ENCODE results near the gene TESPA1. TPM values are rescaled to one million over a fixed set of nuclear protein-coding genes. Genes with fewer than 3 reads are reported as not detected.

The TESPA1 gene
- total RNA-seq, 1 experiment from 2014 or later, result 0.51 TPM

DNA sequence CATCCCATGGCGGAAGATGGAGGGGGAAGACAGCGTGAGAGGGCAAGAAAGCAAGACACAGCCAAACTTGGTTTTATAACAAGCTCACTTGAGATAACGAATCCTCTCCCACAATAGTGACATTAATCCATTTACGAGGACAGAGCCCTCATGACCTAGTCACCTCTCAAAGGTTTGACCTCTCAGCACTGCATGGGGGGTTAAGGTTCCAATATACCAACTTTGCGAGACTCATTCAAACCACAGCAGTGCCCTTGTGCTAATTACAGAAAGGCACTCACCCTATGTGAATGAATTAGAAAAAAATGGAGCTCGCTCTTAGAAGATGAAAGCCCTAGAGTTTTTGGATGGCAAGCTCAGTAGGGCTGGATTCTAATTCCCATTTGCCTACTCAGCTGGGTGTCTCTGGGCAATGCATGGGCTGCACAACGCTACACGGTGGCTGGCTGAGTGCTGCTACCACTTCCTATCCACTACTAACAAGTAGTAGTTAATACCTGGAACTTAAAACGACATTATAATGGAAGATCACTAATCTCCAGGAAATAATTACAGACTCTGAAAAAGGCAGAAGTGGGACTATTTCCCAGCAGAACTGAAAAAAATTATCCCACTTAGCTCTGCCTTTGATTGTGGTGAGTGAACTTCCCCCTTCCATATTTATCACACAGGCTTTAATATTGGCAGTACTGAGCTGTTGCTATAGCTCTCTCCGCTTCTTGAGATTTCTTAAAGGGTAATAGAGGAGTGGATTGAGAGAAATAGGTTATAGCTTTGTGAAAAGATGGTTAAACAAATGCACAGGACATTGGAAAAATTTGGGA, 27.5 kb downstream of the TESPA1 start:
- POLR2A ChIA-PET, result no interaction called here
- no peaks in the 10 kb centered on the region for H3K36me3 ChIP-seq (ENCODE audit: control insufficient read depth, insufficient read depth, low read length)
- peaks cover 18% of the 10 kb centered on the region for H3K27me3 ChIP-seq (ENCODE audit: control insufficient read depth, insufficient read depth, low read length)
- intact Hi-C loops (cut with micrococcal nuclease; ENCODE audit: unreplicated experiment), result loop anchor here (5.0 kb wide), 1 partner anchor 105 kb away; the partner anchor contains the start of gene MUCL1
- CTCF ChIA-PET, result interaction anchor here (0.7 to 1.5 kb wide), 3 partner anchors 197 to 255 kb away, joined by 3 to 5 read pairs (median 3); no protein-coding TSS in a partner anchor
- H3K4me3 ChIP-seq (ENCODE audit: low read depth in 2 of 2, low read length in 2 of 2), result no peak overlapping the region
- DNase-seq (ENCODE audit: low read depth, low spot score), result no peak
- H3K9me3 ChIP-seq (ENCODE audit: control insufficient read depth, insufficient read depth, low read depth, low read length), result no peaks in the 10 kb centered on the region
- H3K27ac ChIP-seq (ENCODE audit: low read length), result no peak overlapping the region
- TF ChIP-seq POLR2AphosphoS5 (IDR thresholded peaks at IDR 0.05; ENCODE audit: low read depth, low read length) (no peak), TCF7L2 (IDR thresholded peaks at IDR 0.05; ENCODE audit: low read depth, low read length) (no peak), REST (IDR thresholded peaks at IDR 0.05; ENCODE audit: insufficient read depth in 1 of 2, low read depth in 2 of 2, low read length in 1 of 2) (no peak), SIN3A (IDR thresholded peaks at IDR 0.05; ENCODE audit: borderline replicate concordance, insufficient read depth, low read depth, low read length) (no peak)
- TF ChIP-seq, protein P1, sequence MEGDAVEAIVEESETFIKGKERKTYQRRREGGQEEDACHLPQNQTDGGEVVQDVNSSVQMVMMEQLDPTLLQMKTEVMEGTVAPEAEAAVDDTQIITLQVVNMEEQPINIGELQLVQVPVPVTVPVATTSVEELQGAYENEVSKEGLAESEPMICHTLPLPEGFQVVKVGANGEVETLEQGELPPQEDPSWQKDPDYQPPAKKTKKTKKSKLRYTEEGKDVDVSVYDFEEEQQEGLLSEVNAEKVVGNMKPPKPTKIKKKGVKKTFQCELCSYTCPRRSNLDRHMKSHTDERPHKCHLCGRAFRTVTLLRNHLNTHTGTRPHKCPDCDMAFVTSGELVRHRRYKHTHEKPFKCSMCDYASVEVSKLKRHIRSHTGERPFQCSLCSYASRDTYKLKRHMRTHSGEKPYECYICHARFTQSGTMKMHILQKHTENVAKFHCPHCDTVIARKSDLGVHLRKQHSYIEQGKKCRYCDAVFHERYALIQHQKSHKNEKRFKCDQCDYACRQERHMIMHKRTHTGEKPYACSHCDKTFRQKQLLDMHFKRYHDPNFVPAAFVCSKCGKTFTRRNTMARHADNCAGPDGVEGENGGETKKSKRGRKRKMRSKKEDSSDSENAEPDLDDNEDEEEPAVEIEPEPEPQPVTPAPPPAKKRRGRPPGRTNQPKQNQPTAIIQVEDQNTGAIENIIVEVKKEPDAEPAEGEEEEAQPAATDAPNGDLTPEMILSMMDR (IDR thresholded peaks at IDR 0.05), result no peak
- no peaks in the 10 kb centered on the region for H3K4me1 ChIP-seq (ENCODE audit: control insufficient read depth, insufficient read depth, low read length)
- in situ Hi-C loops (cut with HindIII; ENCODE audit: low pct_unique_long_range_greater_than_20kb, low sequenced_read_pairs), result no loop called here
- ATAC-seq, result no peak
- BruUV-seq (replicated peaks), result no TSS peak

- no peak for DNase-seq (ENCODE audit: low read depth, low spot score)
- TF ChIP-seq TCF7L2 (IDR thresholded peaks at IDR 0.05; ENCODE audit: low read depth, low read length), result no peak
- no peak for TF ChIP-seq SIN3A (IDR thresholded peaks at IDR 0.05; ENCODE audit: borderline replicate concordance, insufficient read depth, low read depth, low read length)
- TF ChIP-seq REST (IDR thresholded peaks at IDR 0.05; ENCODE audit: insufficient read depth in 1 of 2, low read depth in 2 of 2, low read length in 1 of 2), result no peak
- TF ChIP-seq POLR2AphosphoS5 (IDR thresholded peaks at IDR 0.05; ENCODE audit: low read depth, low read length), result no peak
- TF ChIP-seq, protein P1 (IDR thresholded peaks at IDR 0.05), result no peak
- Histone ChIP-seq H3K36me3 (ENCODE audit: control insufficient read depth, insufficient read depth, low read length) (no peaks in the 10 kb centered on the region), H3K9me3 (ENCODE audit: control insufficient read depth, insufficient read depth, low read depth, low read length) (no peaks in the 10 kb centered on the region), H3K27ac (ENCODE audit: low read length) (no peak overlapping the region), H3K4me3 (ENCODE audit: low read depth in 2 of 2, low read length in 2 of 2) (no peak overlapping the region), H3K27me3 (ENCODE audit: control insufficient read depth, insufficient read depth, low read length) (peaks cover 16% of the 10 kb centered on the region), H3K4me1 (ENCODE audit: control insufficient read depth, insufficient read depth, low read length) (no peaks in the 10 kb centered on the region)
- ChIA-PET POLR2A (no interaction called here), CTCF (interaction anchor here (0.7 to 1.5 kb wide), 3 partner anchors 196 to 254 kb away, joined by 3 to 5 read pairs (median 3); no protein-coding TSS in a partner anchor)
- ATAC-seq, result no peak
- in situ Hi-C loops (cut with HindIII; ENCODE audit: low pct_unique_long_range_greater_than_20kb, low sequenced_read_pairs), result no loop called here
- BruUV-seq (replicated peaks), result no TSS peak
- intact Hi-C loops (cut with micrococcal nuclease; ENCODE audit: unreplicated experiment), result loop anchor here (5.0 kb wide), 1 partner anchor 104 kb away; the partner anchor contains the start of gene MUCL1
Measured at GRCh38 chr12:54956322-54956721, 28.2 kb downstream of the TESPA1 start.
